Measurements from ENCODE around the gene LCAT.

The LCAT gene

DNA sequence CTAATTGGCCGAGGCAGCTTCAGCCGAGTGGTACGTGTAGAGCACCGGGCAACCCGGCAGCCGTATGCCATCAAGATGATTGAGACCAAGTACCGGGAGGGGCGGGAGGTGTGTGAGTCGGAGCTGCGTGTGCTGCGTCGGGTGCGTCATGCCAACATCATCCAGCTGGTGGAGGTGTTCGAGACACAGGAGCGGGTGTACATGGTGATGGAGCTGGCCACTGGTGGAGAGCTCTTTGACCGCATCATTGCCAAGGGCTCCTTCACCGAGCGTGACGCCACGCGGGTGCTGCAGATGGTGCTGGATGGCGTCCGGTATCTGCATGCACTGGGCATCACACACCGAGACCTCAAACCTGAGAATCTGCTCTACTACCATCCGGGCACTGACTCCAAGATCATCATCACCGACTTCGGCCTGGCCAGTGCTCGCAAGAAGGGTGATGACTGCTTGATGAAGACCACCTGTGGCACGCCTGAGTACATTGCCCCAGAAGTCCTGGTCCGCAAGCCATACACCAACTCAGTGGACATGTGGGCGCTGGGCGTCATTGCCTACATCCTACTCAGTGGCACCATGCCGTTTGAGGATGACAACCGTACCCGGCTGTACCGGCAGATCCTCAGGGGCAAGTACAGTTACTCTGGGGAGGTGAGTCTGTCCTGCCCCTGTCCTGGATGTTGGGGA lies 34.7 kb downstream of the LCAT start:
- no peak for DNase-seq

DNA sequence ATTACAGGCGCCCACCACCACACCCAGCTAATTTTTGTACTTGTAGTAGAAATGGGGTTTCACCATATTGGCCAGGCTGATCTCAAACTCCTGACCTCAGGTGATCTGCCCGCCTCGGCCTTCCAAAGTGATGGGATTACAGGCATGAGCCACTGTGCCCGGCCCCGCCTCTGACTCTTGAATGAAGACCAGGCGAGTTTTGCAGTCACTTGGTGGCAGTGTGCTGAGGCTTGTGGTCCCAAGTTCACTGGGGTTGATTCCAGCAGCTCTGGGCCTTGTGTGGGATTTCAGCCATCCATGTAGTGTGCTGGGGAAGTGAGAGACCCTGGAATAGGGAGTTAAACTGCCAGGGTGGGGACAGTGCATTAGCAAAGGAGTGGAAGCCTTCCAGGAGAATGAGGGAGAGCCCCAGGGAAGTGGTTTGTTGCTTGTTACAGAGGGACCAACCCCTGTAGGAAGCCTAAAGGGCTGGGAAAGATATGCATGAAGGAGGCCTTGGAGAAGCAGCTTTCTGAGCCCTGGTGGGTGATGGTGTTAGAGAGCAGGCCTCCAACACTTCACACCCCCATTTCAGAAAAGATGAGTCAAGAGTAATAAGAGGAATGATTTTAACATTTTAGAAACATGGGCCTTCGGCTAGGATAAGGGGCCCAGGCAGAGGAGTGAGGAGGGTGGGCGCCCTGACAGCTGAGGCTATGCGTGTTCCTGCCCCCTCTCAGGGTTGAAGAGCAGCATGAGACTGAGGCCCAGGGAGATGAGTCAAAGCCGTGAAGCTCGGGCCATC lies 36.3 kb downstream of the LCAT start:
- no peak for DNase-seq

DNA sequence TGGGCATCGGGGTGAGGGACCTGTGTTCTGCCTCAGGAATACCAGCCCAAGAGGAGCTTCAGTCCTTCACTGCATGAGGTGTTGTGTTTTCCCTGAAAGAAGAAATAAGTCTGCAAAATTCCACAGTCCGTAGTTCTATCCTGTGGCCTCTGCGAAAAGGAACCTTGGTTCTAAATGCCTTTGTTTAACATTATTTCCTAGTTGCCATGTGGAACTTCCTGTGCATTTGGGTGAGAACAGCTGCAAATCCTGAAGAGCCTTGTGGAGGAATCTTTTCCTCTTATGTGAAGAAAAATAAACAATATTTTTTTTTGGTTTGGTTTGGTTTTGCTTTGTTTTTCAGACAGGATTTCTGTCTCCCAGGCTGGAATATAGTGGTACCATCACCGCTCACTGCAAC lies 41.1 kb downstream of the LCAT start:
- DNase-seq, result no peak

DNA sequence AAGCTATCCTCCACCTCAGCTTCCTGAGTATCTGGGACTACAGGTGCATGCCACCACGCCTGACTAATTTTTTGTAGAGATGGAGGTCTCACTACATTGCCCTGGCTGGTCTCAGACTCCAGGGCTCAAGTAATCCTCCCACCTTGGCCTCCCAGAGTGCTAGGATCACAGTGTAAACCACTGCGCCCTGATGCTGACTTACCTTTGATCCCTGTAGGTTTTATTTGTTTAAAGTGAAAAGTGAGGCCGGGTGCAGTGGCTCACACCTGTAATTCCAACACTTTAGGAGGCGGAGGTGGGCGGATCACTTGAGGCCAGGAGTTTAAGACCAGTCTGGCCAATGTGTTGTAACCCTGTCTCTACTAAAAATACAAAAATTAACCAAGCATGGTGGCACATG lies 42.2 kb downstream of the LCAT start:
- no peak for DNase-seq

DNA sequence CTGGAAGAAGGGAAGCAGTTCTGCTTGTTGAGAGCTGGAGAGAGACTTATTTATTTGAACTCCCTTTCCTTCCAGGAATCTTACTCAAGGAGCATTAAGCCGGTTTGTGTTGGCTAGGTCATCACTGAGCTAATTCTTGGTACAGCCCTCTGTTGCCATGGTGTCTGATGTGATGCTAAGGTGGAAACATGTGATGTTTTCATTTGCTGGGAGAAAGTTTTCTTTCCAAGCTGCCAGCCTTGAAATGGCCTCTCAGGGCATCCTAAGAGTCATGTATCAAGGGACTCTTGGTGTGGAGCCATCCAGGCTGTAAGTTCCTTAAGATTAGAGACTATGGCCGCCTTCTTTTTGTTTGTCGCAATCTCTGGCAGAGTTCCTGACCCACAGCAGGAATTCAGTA lies 46.7 kb downstream of the LCAT start:
- DNase-seq, result no peak

DNA sequence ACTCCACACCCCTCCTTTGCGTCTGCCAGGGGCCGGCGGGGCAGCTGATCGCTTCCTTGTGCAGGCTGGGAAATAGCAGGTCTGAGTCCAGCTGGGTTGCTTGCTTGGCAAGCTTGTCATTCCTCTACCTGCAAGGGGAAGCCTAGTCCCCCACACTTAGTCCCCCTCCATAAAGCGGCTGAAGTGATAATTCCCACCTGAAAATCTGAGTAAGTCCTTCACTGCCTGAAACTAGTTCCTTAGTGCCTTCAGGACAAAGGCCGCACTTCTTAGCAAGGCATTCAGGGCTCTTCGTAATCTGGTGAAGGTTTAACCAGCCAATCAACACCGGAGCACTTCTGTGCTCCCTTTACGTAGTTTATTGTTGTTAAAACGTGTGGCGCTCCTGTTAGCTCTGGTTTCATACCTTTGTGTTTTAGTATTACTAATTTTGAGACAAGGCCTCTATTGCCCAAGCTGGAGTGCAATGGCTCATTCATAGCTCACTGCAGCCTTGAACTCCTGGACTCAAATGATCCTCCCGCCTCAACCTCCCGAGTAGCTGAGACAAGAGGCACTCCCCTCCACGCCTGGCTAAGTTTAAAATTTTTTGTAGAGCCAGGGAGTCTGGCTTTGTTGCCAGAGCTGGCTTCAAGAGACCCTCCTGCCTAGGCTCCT lies 50.0 kb downstream of the LCAT start:
- no peak for DNase-seq

DNA sequence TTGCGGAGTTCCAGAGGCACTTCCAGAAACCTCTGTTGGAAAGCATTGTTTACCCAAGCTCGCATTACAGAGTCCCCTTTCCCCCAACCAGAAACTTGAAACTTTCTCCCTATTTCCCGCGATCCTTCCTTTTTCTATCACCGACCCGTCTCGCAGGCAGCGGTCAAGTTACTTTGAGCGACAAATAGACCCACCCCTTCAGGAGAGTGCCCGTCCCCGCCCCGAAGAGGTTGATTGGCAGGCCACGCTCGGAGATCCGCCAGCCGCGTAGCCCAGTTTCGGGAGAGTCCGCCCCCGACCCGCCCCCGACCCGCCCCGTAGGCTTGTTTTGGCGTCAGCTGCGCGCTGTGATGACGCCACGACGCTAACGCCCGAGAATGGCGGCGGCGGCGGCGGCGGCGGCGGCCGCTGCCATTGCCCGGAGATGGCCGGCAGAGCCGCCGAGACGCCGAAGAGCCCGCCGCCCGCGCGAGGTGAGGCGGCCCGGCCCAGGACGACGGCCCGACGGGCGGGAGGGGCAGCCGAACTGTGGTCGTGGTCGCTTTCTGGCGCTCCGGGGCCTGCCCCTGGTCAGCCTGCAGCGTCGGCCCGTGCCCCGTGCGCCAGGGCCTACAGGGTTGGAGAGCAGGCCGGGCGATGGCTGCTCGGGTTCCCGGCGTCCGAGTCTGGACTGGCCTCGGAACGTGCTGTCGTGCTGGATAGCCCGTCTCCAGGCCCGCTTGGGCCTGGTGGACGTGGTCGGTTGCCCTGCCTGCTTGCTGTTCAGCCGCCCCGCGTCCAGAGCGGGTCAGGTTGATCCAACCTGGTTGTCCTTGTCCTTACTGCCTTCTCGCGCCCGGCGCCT lies 50.8 kb downstream of the LCAT start, which contains the start of gene PSKH1:
TSS of gene PSKH1 (plus strand) at position 356 of the 844 bp plus-strand sequence. CDS start 15,496 bp downstream, outside the sequence.
- peak; percentile 95 for DNase-seq

DNA sequence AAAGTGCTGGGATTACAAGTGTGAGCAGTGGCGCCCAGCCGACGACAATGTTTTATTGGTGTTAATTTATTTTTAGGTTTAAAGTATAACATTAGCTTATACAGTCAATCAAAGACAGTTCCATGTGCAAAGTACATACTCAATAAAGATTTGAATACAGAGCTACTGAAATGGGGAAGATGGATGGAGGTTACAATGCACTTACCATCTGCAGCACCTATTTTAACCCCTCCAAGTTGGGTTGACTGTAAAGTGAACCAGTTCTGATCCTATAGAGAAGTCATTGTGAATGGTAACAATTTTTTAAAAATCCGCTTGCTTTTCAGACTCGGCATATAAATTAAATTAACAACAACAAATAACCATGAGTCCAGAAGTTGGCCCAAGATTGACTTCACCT lies 51.5 kb downstream of the LCAT start:
- no peak for DNase-seq

All from NCI-H1092 treated with DMSO at 0.1 percent for 48 hours (cell line).